Measurements from ENCODE around the gene ASTN2.

- TF ChIP-seq CTCF (IDR thresholded peaks at IDR 0.05; ENCODE audit: borderline replicate concordance, extremely low read depth, low read length, poor library complexity, severe bottlenecking) (no peak), EZH2 (IDR thresholded peaks at IDR 0.05; ENCODE audit: borderline replicate concordance, low read depth, low read length, severe bottlenecking) (no peak)
Observed at GRCh38 chr9:116991051-116991450, 423.8 kb downstream of the ASTN2 start.

Data from DND-41 (cell line).